Adrenal gland (tissue), 5 donors: ENCODE results near the gene CDH19.

ENCODE experiments used
- POLR2A ChIP-seq, 2 donors: fragments of 450-650 bp; IDR thresholded peaks; one replicate each; pipeline ENCODE4 v1.6.1; 2017; ENCODE audit warnings: antibody characterized with exemption in 2 of 2, mild to moderate bottlenecking in 2 of 2, moderate library complexity in 1 of 2
- TF ChIP-seq, protein P1 (sequence below), 6 experiments: fragments of 450-650 bp in 4 of 6; fragments of 200-600 bp in 2 of 6; sonication (generic) in 1 of 6; IDR thresholded peaks; 1 replicate in 5 of 6; 2 replicates in 1 of 6; pipeline versions ENCODE4 v1.5.1 to v1.8.0; 2016 to 2021; ENCODE audit warnings: antibody characterized with exemption in 6 of 6, mild to moderate bottlenecking in 2 of 6, moderate library complexity in 1 of 6
- donor health status: DM: no; HTN: no; CAD: no.

DNA sequence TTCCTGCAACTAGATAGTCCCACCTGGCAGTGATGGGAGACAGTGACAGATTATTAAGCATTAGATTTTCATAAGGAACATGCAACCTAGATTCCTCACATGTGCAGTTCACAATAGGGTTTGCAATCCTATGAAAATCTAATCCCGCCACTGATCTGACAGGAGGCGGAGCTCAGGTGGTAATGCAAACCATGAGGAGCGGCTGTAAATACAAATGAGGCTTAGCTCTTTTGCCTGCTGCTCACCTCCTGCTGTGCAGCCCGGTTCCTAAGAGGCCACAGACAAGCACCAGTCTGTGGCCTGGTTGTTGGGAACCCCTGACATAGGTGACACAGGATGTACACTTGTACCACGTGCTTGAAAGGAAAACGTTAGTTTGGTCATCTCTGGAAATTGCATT, 41.6 kb downstream of the CDH19 start:
- TF ChIP-seq, protein P1, sequence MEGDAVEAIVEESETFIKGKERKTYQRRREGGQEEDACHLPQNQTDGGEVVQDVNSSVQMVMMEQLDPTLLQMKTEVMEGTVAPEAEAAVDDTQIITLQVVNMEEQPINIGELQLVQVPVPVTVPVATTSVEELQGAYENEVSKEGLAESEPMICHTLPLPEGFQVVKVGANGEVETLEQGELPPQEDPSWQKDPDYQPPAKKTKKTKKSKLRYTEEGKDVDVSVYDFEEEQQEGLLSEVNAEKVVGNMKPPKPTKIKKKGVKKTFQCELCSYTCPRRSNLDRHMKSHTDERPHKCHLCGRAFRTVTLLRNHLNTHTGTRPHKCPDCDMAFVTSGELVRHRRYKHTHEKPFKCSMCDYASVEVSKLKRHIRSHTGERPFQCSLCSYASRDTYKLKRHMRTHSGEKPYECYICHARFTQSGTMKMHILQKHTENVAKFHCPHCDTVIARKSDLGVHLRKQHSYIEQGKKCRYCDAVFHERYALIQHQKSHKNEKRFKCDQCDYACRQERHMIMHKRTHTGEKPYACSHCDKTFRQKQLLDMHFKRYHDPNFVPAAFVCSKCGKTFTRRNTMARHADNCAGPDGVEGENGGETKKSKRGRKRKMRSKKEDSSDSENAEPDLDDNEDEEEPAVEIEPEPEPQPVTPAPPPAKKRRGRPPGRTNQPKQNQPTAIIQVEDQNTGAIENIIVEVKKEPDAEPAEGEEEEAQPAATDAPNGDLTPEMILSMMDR (IDR thresholded peaks at IDR 0.05): no peak
- no peak for TF ChIP-seq POLR2A (IDR thresholded peaks at IDR 0.05)
